Adrenal gland (tissue), 5 donors: ENCODE measurements around the gene MMP15.

Experiments used
- POLR2A ChIP-seq, 2 donors: fragments of 450-650 bp; IDR thresholded peaks; one replicate each; pipeline ENCODE4 v1.6.1; 2017; ENCODE audit warnings: antibody characterized with exemption in 2 of 2, mild to moderate bottlenecking in 2 of 2, moderate library complexity in 1 of 2
- TF ChIP-seq, protein P1 (sequence below), 6 experiments: fragments of 450-650 bp in 4 of 6; fragments of 200-600 bp in 2 of 6; sonication (generic) in 1 of 6; IDR thresholded peaks; 1 replicate in 5 of 6; 2 replicates in 1 of 6; pipeline versions ENCODE4 v1.5.1 to v1.8.0; 2016 to 2021; ENCODE audit warnings: antibody characterized with exemption in 6 of 6, mild to moderate bottlenecking in 2 of 6, moderate library complexity in 1 of 6
- donor health status: DM: no; HTN: no; CAD: no.

DNA sequence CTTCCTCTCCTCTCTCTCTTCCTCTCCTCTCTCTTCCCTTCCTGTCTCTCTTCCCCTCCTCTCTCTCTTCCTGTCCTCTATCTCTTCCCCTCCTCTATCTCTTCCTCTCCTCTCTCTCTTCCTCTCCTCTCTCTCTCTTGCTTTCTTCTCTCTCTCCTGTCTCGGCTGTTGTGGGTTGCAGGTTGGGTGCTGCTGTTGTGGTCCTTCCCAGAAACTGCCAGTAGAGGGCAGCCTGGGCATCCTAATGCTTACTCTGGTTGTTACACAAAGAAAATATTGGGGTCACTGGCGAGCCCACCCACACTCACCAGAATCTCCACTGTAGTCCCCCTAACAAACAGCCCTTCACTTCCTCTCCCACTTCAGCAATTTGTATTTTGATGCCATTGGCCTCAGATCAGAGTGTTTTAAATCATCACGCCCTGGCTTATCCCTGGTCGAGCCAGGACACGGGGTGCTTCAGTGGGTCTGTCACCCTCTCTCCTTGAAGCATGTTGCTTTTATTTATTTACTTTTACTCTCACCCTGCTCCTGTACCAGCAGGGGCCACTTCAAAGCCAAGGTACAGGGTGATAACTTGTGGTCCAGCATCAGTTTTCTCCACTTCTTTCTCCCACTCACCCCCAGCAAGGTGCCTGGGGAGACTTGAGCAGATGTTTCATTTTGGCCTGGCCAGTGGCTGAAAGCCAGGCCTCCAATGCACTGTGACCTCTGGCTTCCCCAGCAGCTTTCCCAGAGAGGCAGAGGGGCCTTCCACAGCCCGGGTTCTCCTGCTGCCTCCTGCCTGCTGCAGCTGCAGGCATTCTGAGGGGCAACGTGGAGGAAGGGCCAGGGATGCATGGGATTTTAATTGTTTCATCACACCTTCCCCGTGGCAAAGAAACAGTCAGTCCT, 4.7 kb upstream of the MMP15 start:
- TF ChIP-seq, protein P1, sequence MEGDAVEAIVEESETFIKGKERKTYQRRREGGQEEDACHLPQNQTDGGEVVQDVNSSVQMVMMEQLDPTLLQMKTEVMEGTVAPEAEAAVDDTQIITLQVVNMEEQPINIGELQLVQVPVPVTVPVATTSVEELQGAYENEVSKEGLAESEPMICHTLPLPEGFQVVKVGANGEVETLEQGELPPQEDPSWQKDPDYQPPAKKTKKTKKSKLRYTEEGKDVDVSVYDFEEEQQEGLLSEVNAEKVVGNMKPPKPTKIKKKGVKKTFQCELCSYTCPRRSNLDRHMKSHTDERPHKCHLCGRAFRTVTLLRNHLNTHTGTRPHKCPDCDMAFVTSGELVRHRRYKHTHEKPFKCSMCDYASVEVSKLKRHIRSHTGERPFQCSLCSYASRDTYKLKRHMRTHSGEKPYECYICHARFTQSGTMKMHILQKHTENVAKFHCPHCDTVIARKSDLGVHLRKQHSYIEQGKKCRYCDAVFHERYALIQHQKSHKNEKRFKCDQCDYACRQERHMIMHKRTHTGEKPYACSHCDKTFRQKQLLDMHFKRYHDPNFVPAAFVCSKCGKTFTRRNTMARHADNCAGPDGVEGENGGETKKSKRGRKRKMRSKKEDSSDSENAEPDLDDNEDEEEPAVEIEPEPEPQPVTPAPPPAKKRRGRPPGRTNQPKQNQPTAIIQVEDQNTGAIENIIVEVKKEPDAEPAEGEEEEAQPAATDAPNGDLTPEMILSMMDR (IDR thresholded peaks at IDR 0.05): peak; percentile 63 to 91 (median 76)
- TF ChIP-seq POLR2A (IDR thresholded peaks at IDR 0.05): no peak
